Stimulated activated CD8-positive, alpha-beta memory T cell treated with anti-CD3 and anti-CD28 coated beads, Interleukin-7, amount 100 ng/mL, for 24 hours (primary cell): ENCODE data around the gene CSTPP1.
"Not testable (repeated sequence)": the region's sequence is repeated elsewhere in the genome, so short reads cannot be mapped to it uniquely, and the experiment has no call there.

ENCODE experiments used
- DNase-seq: peaks from one replicate; pipeline ENCODE4 v3.0.0-alpha.2; 2020; ENCODE audit warnings: low read depth

Gene CSTPP1

DNA sequence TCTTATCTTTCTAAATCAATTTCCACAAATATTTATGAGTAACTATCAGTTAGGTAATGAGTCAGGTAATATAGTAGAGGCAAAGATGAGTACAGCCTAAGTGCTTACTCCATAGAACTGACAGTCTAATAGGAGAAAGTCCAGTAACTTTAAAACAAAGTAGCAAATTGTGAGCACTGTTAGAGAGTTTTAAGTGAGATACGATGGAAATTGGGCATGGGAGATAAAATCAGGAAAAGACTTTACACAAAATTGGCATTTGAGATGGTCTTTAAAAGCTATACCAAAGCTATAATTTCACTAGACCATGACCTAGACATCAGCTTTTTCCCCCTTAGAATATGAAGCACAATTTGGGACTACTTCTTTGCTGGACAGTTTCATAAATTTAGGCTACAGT, 113.7 kb downstream of the CSTPP1 start:
- DNase-seq = no peak

DNA sequence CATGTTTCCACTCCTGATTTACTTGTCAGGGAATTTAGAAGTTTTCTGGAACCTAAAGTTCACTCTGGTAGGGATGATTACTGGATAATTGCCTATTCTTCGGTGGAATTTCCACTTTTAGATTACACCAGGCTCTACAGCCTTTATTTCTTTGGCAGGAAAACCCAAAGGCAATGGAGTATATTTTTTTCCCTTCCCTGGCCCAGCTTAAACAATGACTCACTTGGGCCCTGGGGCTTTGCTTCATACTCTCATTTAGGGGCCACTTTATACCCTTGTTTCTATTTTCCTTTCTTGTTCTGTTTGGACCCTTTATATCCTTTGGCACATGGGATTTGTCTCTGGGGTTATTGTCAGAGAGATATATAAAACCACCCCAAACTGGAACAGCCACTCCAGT, 114.7 kb downstream of the CSTPP1 start:
- DNase-seq = no peak

DNA sequence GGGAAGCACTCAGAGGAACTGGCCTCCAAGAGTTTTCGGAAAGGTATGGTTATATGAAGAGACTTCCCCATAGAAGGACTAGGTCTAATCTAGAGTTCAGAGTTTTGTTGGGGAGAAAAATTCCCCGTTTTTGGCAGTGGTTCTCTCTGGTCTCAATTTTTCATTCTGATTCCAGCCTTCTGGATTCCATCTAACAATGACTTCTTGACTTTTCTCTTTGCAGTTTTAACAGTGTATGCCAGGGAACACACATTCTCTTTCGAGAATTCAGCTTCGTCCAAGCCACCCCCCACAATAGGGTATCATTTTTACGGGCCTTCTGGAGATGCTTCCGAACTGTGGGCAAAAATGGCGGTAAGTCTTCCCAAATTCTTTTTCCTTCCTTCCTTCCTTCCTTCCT, 115.6 kb downstream of the CSTPP1 start:
- DNase-seq = no peak

DNA sequence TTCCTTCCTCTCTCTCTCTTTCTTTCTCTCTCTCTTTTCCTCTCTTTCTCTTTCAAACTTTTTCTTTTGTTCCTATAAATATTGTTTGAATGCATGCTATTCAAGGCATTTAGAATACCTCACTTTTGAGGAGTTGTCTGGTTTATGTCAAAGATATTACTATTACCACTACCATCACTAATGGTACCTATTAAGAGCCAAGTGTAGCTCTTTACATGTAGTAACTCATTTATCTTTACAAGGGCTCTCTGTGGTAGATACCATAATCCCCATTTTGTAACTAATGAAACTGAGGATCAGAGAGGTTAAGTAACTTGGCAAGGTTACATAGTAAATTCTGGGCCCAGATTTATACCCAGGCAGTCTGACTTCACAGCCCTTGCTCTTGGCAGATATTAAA, 116.0 kb downstream of the CSTPP1 start:
- no peak for DNase-seq

DNA sequence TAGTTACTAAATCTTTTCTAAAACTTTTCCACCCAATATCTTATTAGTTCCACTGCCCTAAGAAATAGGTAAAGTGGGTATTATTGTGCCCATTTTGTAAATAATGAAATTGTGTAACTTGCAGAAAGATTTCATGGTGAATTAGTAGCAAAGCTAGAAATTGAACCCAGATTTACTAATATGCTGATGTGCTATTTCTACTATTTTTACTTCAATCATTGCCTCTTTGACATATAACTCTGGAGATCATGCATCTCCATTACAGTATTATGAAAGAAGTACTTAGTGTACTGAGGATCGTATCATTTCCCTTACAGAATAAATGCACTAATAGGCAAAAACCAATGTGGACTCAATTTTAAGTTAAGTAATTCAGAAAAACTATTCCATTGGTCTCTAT, 119.0 kb downstream of the CSTPP1 start:
- no peak for DNase-seq

DNA sequence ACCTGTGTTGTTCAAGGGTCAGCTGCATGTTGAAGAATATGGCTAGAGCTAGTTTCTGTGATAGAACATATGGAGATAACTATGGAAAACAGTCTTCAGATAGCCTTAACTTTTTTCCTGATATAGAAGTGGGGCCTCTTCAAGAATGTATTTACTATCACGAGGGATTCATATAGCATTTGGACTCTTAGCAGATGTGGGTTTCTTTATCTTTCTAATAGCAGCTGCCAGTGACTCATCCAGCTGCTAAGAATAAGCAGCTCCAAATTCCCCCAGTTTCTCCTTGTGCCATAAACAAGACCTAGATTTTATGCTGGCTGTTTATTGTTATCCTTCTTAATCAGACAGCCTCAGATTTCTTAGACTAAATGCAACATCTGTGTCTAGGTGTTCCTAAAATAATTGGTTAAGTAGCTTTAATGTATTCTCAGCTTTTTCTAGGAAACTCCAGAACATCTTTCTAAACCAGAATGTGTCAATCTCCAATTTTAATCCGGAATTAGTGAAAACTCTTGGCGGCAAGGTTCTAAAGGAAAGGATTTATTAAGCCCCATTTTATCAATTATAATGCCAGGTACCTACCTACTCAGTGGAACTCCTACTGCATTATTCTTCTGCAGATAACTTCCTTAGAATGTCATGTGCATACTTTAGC, 119.8 kb downstream of the CSTPP1 start:
- DNase-seq = no peak

DNA sequence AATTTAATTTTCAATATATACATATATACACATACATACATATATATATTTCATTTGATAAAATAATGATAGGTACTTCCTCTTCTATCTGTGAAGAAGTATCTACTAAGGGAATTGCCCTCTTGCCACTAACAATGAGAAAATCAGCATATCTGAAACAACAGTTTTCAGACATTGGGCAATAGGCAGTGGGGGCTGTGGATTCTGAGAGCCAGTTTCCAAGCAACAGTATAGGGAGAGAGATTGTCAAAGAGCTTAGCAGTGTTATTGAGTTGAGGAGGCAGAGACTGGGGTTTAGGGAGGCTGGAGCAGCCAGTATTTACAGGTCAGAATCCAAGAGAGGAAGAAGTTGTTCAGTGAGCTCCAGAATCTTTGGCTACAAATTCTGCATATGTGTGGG, 120.8 kb downstream of the CSTPP1 start:
- no peak for DNase-seq

DNA sequence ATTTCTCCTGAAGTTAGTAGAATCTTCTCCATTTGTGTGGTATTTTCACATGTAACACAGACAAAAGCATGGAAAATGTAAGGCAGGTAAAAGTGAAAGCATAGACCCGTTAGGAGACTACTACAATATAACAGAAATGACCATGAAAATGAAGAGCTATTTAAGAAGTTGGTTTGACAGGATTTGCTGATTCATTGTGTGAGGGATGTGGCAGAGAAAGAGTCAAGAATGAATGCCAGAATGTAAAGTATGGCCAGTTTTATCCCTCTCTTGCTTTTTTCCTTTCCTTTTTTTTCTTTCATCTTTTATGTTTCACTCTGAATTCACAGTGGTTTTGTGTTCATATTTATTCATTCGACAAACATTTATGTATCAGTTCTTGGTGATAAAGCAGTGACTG, 124.2 kb downstream of the CSTPP1 start:
- no peak for DNase-seq

DNA sequence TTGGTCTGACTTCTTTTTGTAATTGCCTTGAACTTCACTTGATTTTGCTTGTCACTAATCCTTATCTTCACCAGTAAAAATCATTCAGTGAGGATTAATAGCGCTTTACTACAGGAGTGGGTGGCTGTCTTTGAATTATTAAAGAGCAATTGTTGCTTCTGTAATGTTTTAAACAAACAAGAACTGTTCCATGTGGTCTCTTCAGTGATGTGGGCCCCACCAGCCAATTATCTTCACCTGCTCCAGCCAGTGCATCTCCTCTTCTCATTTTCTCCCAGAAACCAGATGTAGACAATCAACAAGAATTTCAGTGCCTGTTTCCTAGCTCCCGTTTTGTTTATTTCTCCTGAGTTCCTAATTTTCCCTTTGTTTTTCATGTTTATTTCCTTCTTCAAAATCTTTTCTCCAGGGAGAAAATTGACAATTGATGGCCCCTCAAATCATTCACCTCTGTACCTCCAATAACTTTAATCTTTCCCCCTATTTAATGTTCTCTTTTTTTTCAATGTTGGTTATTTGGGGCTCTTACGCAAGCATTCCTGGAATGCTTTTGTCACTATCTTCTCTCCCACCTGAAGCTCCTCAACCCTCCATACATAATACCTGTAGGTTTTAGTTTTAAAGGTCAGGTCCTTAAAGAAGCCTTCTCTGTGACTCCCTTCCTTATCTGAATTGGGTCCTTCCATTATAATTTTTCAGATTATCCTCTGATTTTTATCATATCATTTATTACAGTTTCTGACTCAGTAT, 125.0 kb downstream of the CSTPP1 start:
- DNase-seq = no peak

DNA sequence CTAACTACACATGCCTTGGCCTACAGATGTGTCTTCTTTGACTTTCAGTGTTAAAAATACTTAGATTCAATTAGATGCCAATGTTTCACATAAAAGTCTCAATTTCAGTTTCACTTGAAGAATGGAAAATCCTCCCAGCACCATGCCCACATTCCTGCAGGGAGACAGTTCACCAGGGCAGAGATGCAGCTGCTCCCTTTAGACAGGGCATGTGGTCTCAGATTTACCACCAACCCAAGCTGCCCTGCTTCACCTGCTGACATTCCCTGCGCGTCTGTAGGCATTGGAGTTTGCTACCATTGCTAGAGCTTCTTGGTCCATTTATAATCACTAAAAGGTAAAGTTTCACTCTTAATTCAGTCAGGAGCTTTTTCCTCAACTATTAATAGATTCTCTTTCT, 126.2 kb downstream of the CSTPP1 start:
- DNase-seq = no peak

DNA sequence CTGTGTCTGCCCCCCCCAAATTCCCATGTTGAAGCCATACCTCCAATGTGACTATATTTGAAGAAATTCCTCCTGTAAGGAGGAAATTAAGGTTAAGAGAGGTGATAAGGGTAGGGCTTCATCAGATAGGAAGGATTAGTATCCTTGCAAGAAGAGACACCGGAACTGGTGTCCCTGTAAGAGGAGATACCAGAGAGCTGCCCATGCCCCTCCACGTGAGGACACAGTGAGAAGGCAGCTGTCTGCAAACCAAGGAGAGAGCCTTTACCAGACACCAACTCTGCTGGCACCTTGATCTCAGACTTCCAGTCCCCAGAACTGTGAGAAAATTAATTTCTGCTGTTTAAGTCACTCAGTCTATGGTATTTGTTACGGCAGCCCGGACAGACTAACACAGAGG, 130.8 kb downstream of the CSTPP1 start:
- DNase-seq = no peak

DNA sequence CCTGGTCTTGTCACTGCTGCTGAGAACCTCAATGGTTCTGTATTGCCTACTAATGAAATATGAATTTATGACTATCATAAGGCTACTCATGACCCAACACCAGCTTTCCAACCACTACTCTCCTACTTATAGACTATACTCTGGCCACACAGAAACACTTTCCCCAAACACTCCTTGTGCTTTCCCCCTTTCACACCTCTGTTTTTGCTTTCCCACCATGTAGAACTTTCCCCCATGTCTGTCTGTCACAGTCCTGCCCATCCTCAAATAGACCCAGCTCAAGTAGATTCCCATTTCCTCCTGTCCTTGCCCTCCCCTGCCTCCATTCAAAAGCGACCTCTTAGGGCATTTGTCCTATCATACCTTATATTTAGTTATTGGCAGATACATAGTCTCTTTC, 134.2 kb downstream of the CSTPP1 start:
- DNase-seq = no peak

DNA sequence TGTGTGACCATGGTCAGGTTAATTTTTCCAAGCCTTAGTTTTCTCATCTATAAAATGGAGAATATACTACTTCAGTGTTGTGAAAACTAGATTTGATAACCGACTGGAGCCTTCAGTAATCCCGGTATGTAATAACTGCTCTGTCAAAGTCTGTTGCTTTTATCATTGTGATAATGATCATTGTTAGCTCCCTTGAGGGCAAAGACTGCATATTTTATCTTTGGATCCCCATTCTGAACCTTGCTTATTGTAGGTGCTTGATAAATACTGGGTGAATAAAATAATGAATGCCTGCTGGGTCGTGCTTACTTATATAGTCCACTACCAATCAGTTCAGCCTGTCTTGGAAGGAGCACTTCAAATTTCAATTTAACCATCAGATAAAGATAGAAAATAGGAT, 134.8 kb downstream of the CSTPP1 start:
- no peak for DNase-seq

DNA sequence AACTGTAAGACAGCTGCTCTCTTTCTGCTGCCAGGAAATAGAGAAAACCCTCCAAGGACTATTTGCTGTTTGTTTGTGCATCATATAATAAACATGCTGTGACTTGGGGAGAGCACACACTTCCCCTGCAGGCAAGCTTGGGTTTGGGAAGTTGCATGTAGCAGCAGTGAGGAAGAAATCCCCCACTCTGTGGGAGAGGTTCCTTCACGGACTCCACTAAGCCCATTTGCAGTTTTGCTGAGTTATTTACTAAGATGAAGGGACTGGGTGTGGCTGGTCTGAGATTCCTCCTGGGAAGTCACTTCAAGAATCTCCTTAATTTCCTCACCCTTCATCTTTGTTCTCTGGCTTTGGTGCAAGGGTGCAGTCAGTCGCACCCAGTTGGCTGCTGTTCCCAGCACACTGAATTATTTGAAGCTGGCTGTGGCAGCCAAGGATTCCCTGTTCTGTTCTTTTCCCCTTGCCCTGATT, 135.3 kb downstream of the CSTPP1 start:
- DNase-seq = no peak

DNA sequence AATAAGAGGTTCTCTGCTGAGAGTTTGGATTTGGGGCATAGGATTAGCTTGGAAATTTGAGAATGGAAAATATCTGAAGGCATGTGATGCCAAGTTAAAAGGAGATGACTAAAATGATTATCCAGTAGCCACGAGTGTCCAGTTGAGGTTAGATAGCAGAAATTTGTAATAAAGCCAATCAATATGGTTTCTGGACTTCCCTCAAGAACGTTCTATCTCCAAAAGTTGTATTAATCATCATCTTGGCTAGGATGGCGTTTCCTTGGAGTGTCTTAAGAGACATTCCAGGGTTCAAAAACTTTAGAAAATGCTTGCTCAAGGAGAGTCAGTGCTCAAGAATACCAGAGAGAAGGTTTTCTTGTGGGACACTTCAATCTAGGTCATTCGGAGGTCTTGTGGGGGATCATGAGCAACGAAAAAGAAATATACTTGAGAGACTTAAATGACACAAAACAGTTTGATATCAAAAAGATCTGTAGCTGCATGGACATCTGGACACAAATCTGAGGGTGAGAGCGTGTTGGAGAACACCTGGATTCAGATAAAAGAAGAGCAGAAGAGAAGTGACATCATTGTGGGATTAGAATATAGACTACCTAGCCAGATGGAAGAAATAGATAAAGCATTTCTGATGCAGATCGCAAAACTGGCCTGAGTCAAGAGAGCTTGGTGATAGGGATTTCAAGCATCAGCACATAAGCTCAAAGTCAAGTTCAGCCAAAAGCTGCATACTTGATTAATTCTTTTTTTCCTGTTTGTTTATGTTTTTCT, 142.4 kb downstream of the CSTPP1 start:
- no peak for DNase-seq

DNA sequence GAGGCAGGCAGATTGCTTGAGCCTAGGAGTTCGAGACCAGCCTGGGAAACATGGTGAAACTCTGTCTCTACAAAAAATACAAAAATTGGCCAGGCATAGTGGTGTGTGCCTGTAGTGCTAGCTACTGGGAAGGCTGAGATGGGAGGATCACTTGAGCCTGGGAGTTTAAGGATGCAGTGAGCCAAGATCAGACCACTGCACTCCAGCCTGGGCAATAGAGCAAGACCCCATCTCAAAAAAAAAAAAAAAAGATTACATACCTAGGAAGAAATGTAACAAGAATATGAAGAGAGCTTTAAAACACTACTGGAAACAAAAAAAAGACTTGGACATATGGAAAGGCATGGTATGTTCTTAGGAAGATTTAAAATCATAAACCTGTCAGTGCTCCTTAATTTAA, 144.2 kb downstream of the CSTPP1 start:
- not testable (repeated sequence) for DNase-seq

DNA sequence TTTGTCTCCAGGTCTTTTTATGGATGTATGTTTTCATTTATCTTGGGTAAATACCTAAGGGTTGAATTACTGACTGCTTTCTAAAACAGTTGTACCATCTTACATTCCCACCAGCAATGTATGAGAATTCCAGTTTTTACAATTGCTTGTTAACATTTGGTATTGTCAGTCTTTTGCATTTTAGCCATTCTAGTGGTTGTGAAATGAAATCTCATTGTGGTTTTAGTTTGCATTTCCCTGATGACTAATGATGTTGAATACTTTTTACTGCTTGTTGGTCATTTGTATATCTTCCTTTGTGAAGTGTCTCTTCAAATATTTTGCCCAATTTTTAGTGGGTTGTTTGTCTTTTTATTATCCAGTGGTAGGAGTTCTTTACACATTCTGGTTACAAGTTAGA, 147.4 kb downstream of the CSTPP1 start:
- no peak for DNase-seq

DNA sequence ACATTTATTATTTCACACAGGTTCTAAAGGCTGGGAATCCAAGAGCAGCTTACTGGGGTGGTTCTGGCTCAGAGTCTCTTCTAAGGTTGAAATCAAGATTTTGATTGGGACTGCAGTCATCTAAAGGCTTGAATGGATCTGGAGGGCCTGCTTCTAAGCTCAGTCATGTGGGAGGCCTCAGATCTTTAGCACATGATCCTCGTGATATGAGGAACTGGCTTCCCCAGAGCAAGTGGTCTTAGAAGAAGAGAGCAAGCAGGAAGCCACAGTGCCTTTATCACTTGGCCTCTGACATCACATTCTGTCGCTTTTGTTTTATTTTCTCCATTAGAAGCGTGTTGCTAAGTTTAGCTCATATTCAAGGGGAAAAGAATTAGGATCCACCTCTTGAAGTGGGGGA, 151.2 kb downstream of the CSTPP1 start:
- DNase-seq = no peak

DNA sequence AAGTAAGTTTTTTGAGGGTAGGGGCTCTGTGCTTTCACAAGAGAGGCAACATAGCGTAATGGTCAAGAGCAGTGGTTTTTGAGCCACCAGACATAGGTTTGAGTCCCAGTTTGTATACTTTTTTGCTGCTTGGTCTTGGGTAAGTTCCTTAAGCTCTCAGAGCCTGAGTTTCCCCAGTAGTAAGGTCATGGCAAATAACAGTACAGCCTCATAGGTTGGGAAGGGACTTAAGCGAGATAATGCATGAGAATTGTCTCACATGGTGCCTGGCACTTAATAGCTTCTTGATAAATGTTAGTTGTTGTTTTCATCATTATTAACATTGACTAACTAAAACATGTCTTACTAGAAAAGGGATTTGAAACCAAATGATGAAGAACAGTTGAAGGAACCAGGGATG, 157.0 kb downstream of the CSTPP1 start:
- no peak for DNase-seq

DNA sequence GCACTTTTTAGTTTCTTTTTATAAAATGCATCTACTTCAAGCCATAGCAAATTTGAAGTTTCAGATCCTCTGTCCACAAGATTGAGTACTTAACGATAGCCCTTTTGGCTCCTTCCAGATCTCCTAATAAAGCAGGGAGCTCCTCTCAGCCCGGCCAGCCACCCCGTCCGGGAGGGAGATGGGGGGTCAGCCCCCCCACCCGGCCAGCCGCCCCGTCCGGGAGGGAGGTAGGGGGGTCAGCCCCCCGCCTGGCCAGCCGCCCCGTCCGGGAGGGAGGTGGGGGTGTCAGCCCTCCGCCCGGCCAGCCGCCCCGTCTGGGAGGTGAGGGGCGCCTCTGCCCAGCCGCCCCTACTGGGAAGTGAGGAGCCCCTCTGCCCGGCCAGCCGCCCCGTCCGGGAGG, 160.3 kb downstream of the CSTPP1 start:
- not testable (repeated sequence) for DNase-seq

DNA sequence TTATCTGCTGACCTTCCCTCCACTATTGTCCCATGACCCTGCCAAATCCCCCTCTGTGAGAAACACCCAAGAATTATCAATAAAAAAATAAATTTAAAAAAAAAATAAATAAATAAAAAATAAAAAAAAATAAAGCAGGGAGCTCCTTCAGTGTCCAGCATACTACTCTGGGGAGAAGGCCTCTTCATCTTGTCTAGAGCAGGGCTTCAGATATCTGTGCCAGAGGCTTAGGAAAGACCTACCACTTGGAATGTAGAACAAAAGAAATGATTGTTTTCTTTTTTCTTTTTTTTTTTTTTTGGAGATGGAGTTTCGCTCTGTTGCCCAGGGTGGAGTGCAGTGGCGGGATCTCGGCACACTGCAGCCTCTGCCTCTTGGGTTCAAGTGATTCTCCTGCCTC, 161.7 kb downstream of the CSTPP1 start:
- DNase-seq = not testable (repeated sequence)

DNA sequence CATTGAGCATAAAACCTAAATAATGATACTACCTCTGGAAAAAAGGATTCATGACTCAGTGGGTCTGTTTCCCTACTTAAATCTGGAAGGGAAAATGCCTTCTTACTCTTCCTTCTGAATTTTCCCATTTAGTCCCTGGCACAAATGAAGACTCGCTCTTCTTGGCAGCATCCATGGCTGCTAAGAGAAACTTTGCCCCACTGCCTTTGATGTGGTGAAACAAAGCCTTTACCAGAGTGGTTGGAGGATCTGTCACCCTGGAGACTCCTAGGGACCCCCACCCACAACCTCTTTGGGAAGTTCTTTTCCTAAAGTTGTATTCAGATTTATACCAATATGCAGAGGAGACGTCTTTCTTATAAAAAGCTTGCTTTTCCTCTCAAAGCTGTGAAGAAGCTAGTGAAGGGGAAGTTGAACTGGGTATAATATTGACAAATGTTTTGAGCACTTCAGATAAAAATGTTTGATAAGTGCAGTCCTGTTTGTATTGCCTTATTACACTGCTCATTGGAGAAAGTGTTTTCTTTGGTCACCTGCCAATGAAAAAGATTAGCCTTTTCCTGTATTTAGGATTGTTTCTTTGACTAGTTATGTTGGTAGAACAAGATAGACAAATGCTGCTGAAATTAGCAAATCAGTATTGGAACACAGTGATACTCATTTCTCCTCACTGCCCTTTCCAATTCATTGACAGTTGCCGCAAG, 162.8 kb downstream of the CSTPP1 start:
- DNase-seq = no peak

DNA sequence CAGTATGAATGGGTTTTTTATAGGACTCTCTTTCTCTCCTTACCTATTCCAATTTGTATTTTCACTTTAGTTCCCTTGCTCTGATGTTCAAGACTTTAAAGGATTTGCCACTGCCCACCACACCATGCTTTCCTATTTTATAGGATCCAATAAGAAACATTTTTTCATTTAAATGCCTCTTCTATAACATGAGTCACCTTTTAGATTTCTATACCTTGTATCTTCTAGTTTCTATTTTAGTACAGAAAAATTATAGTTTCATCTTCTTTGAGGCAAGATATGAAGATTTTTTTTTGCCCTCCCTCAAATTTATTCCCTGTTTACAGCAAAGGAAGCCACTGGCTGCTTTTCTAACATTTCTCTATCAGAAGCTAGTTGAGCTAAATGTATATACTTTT, 163.4 kb downstream of the CSTPP1 start:
- DNase-seq = no peak
